ENCODE results near the gene FOCAD.

DNA sequence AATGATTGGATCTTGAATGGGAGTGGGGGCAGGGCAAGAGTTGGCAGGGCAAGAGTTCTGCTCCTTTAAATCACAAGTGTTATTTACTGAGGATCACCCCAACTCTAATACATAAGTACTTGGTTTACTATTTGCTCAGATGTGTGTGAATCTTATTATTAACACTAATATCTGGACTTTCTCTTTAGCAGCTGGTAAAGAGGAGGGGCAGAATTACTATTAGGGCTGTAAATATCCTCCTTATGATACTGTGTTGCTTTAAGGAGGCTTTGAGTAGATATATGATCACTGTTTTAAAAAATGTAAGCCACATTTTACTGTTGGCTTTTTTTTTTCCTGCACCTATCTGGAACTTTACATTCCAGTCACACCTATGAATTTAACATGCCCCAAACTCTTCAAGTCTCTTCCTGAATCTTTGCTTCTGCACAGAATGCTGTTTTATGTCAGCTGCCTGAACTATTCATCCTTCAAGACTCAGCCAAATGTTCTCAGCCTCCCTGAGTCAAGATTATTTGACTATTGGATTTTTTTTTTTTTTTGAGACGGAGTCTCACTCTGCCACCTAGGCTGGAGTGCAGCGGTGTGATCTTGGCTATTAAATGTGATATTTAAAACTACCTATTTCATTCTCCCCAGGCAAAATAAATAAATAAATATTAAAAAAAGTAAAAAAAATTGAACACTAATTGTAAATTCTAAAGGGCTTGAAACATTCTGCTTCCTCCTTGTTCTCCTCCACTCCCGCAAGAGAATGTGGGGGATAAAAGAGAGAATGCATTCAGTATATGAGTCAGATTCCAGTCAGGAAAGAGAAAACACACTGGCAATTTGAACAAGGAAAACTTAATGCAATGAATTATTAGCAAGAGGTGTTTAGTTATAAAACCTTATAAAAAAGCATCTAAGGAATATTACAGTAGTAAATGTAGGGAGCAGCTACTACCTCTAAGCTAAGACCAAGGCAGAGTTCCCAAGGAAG, 99.3 kb downstream of the FOCAD start:
- TF ChIP-seq, protein P1, sequence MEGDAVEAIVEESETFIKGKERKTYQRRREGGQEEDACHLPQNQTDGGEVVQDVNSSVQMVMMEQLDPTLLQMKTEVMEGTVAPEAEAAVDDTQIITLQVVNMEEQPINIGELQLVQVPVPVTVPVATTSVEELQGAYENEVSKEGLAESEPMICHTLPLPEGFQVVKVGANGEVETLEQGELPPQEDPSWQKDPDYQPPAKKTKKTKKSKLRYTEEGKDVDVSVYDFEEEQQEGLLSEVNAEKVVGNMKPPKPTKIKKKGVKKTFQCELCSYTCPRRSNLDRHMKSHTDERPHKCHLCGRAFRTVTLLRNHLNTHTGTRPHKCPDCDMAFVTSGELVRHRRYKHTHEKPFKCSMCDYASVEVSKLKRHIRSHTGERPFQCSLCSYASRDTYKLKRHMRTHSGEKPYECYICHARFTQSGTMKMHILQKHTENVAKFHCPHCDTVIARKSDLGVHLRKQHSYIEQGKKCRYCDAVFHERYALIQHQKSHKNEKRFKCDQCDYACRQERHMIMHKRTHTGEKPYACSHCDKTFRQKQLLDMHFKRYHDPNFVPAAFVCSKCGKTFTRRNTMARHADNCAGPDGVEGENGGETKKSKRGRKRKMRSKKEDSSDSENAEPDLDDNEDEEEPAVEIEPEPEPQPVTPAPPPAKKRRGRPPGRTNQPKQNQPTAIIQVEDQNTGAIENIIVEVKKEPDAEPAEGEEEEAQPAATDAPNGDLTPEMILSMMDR (conservative IDR thresholded peaks at IDR 0.05; ENCODE audit: low read length), result no peak
- TF ChIP-seq EZH2phosphoT487 (IDR thresholded peaks at IDR 0.05; ENCODE audit: borderline replicate concordance, low read depth, low read length), result no peak
